ENCODE measurements around the gene XIRP2.

Gene XIRP2

GRCh38 chr2:166926657-166927056 is 38.4 kb downstream of the XIRP2 start:
- in situ Hi-C loops (cut with MboI; ENCODE audit: low sequenced_read_pairs) = no loop called here

- in situ Hi-C loops (cut with MboI; ENCODE audit: low sequenced_read_pairs) = no loop called here
These were observed 43.8 kb downstream of the XIRP2 start for GRCh38 chr2:166932032-166932431.

GRCh38 chr2:166934817-166935216 is 46.5 kb downstream of the XIRP2 start:
- in situ Hi-C loops (cut with MboI; ENCODE audit: low sequenced_read_pairs) = no loop called here

DNA sequence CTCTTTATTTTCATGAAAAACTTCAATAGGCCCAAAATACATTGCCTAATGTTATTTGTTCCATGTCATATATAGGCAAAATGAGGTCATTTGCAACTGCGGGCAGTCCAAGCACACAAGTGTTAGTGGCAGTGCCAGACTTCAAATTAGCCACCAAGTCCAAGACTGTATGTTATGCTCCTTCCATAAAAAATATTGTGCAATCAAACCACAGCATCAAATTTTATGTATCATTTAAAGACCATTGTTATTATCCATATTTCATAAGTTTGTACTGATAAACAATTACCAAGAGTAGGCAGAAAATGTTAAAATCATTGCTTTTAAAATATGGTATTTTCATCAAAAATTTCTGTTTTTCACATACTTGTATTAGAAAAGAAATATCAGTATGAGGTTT is 54.1 kb downstream of the XIRP2 start:
- in situ Hi-C loops (cut with MboI; ENCODE audit: low sequenced_read_pairs) = no loop called here

DNA sequence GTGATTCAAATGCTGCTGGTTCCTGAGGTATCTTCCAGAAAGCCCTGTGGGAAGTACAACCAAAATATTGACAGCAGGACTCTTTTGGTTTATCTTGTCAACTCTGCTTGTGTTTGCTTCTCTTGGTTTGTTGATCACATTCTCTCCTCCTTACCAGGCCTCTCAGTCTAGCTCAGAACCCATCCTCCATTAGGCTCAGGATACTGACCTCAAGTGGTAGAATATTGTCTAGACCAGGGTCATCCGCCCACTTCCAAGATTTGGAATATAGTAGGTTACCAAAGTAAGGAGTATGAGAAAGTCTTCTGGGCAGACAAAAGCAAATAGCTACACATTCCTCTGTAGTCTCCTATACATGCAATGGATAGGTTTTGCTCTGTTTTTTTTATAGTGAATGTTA is 56.6 kb downstream of the XIRP2 start:
- in situ Hi-C loops (cut with MboI; ENCODE audit: low sequenced_read_pairs) = no loop called here

GRCh38 chr2:166957686-166958085 is 69.4 kb downstream of the XIRP2 start:
- in situ Hi-C loops (cut with MboI; ENCODE audit: low sequenced_read_pairs) = no loop called here

DNA sequence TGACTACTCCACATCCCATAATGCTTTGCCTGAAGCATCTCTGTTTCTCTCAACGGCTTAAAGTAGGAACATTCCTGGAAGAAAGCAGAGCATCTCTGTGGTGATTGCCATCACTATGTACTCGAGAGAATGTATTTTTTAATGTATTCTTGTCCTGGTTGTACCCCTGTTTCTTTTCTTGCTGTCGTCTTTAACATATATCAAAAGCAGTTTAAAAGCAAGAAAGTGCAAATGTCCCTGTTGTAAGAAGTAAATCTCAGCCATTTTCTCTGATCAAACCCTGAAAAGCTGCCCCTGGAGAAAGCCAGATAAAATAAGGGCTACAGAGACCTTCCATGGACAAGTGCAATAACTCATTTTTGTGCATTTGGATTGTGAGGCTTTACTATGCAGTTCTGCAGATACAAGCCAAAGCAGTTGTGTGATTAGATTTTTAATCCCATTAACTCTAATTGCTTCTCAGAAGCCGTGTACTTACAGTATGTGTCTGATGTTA is 70.8 kb downstream of the XIRP2 start:
- in situ Hi-C loops (cut with MboI; ENCODE audit: low sequenced_read_pairs) = no loop called here

DNA sequence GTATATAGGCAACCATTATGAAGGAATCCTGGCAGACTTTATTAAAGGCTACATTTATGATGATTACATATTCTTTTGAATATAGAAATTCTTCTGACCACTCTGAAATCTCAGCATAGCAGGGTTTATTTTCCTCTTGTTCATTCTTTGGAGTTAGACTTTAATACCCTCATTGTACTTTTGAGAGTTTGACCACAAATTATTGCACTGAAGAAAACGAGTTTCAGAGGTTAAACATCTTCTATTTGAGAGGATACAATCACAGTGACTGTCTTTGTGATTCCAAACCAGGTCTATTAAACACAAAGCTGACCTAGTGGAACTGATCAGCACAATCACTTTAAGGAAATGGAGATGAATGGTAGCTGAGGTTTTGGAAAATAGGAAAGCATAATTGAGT is 71.3 kb downstream of the XIRP2 start:
- in situ Hi-C loops (cut with MboI; ENCODE audit: low sequenced_read_pairs) = no loop called here

DNA sequence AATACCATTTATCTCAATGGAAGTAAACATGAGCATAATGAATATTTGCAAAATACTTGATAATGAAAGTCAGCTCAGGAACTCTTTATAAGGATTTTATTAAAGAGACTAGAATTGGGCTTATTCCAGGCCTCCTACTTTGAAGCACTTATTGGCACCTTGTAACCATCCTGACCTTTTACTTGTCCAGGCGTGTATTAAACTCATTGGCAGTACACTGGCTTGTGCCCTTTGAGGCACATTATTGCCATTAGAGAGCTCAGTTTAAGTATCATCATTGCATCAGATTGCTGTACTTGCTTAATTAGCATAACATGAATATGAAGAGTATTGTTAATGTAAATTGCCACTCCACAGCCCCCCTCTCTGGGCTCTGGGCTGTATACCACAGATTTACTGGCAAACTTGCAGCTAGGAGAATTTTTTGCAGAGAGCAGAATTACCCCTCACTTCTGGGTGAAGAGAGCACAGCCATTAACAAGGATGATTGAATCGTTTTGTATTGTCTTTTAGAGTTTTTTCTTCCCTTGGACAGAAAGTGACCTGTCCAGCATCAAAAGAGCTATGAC is 72.5 kb downstream of the XIRP2 start:
- in situ Hi-C loops (cut with MboI; ENCODE audit: low sequenced_read_pairs) = no loop called here

GRCh38 chr2:166961933-166962332 is 73.7 kb downstream of the XIRP2 start:
- in situ Hi-C loops (cut with MboI; ENCODE audit: low sequenced_read_pairs) = no loop called here

- in situ Hi-C loops (cut with MboI; ENCODE audit: low sequenced_read_pairs) = no loop called here
These were observed 81.2 kb downstream of the XIRP2 start for GRCh38 chr2:166969486-166969885.

DNA sequence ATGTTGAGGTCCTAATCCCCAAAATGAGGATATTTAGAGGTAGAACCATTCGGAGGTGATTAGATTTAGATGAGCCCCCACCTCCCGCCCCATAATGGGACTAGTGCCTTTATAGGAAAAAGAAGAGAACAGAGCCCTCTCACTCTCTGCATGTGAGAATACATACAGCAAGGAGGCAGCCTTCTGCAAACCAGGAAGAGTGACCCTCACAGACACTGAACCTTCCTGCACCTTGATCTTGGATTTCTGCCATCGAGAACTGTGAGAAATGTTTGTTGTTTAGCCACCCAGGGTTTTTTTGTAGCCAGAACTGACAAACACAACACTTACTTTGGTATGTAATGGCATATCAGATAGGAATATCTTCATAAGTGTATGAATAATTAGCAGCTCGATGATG is 83.7 kb downstream of the XIRP2 start:
- in situ Hi-C loops (cut with MboI; ENCODE audit: low sequenced_read_pairs) = no loop called here

DNA sequence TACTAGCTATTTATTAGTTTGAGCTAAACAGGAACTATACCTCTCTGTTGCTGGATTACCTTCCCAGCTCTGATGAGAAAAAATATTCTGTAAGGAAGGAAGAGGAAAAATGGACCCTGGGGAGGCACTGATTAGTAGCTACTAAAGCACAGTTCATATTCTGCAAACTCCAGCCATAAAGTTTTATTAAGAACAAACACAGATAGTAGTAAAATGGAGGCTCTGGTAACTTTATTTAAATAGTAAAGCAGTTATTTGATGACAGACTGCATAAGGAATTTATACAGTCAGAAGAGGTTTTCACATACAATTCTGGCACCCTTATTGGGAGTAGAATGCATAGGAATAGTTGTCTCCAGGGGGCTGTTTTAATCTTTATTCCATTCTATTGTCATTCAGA is 84.1 kb downstream of the XIRP2 start:
- in situ Hi-C loops (cut with MboI; ENCODE audit: low sequenced_read_pairs) = no loop called here

- in situ Hi-C loops (cut with MboI; ENCODE audit: low sequenced_read_pairs) = no loop called here
These were observed 95.9 kb downstream of the XIRP2 start for GRCh38 chr2:166984188-166984587.

DNA sequence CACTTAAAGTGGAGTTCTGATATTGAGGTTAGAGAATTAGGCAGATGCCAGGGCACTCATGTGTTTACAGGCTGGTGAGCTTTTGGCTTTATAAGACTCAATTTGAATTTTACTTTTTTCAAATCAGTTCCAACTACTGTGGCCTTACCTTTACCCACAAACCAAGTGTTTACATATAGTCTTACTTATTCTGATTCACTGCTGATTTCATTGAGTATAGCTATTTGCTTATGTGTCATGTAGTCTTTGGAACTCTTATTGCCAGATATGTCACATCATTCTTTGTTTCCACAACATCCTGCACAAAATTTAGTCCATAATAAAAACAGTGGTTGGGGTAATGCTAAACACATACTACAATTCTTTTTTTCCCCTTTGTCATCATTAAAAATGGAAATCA is 96.5 kb downstream of the XIRP2 start:
- in situ Hi-C loops (cut with MboI; ENCODE audit: low sequenced_read_pairs) = no loop called here

DNA sequence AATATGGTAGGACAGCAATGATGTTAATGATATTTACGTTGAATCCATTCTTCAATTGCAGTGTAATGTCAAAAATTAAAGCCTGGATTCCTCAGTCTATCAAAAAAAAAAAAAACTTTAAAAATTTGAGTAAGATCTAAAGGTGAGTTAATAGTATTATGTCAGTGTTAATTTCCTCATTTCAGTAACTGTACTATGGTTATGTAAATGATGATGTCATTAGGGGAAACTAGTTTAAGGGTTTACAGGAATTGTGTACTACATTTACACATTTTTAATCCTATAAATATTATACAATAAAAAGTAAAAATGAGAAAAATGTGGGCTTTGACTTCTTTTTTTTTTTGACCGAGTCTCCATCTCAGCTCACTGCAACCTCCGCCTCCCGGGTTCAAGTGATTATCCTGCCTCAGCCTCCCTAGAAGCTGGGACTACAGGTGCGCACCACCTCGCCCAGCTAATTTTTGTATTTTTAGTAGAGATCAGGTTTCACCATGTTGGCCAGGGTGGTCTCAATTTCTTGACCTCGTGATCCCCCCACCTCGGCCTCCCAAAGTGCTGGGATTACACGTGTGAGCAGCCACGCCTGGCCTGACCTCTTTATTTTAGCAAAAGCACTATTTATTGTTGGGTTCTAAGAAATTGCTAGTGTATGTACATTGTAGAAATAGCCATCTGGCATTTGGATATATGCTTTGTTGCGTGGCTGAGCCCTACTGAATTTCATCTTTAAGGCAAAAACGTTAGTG is 106.5 kb downstream of the XIRP2 start:
- in situ Hi-C loops (cut with MboI; ENCODE audit: low sequenced_read_pairs) = no loop called here

GRCh38 chr2:166996465-166996864 is 108.2 kb downstream of the XIRP2 start:
- in situ Hi-C loops (cut with MboI; ENCODE audit: low sequenced_read_pairs) = no loop called here

- in situ Hi-C loops (cut with MboI; ENCODE audit: low sequenced_read_pairs) = no loop called here
These were observed 112.9 kb downstream of the XIRP2 start for GRCh38 chr2:167001165-167001564.

GRCh38 chr2:167005096-167005495 is 116.8 kb downstream of the XIRP2 start:
- in situ Hi-C loops (cut with MboI; ENCODE audit: low sequenced_read_pairs) = no loop called here

DNA sequence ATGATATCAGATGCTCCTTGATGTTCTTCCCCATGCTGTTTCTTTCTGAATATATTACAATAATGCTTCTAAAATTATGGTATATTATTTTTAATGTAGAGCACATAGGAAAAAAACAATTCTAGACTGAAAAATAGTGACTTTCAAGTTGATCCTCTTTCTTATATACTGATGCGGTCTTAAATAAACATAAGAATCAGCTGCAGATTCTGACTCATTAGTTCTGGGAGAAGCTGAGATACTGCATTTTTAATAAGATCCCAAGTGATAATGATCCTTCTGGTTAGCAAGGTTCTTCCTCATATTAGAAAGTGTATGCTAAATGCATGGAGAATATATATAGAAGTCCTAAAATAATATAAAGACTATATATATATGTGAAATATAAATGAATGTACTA is 124.9 kb downstream of the XIRP2 start:
- in situ Hi-C loops (cut with MboI; ENCODE audit: low sequenced_read_pairs) = no loop called here

DNA sequence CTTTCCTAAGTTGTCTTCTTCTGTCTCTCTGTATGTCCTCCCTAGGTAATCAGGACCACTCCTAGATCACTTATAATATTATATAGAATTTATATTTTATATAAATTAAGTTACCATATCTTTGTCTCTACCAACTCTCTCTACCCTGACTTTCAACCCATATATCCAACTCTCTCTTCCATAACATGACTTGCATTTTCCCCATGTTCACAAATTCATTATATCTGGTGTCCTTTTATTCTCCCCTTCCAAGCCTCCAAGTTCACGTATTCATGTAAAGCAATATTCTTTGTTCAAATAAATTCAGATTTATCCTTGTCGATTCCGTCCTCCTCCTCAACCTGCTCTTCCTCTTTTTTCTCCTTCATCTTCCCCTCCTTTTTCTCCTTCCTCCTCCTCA is 127.5 kb downstream of the XIRP2 start:
- in situ Hi-C loops (cut with MboI; ENCODE audit: low sequenced_read_pairs) = no loop called here

GRCh38 chr2:167017021-167017420 is 128.7 kb downstream of the XIRP2 start:
- in situ Hi-C loops (cut with MboI; ENCODE audit: low sequenced_read_pairs) = no loop called here

GRCh38 chr2:167018590-167018989 is 130.3 kb downstream of the XIRP2 start:
- in situ Hi-C loops (cut with MboI; ENCODE audit: low sequenced_read_pairs) = no loop called here
